Mesenchymal stem cell (in vitro differentiated cells and primary cell): ENCODE data around the gene UNG.

Experiments used
- DNase-seq: peaks from one replicate; pipeline ENCODE4 v3.0.0-alpha.2; 2013
- H2AFZ ChIP-seq: one replicate; pipeline ENCODE4 v1.6.1; 2013; ENCODE audit warnings: low read depth, mild to moderate bottlenecking, control low read depth, inconsistent platforms, low read length, moderate library complexity
- H2AK5ac ChIP-seq: 2 replicates; pipeline ENCODE4 v1.6.1; 2013; ENCODE audit warnings: low read length, moderate library complexity, mild to moderate bottlenecking, inconsistent platforms; ENCODE audit not compliant: severe bottlenecking
- H2BK120ac ChIP-seq: one replicate; pipeline ENCODE4 v1.6.1; 2013; ENCODE audit warnings: low read depth, mild to moderate bottlenecking, inconsistent platforms, low read length, moderate library complexity
- H2BK12ac ChIP-seq, 2 experiments: one replicate each; pipeline ENCODE4 v1.6.1; 2013; ENCODE audit warnings: inconsistent platforms in 2 of 2, low read length in 2 of 2, mild to moderate bottlenecking in 2 of 2, moderate library complexity in 2 of 2, control low read depth in 1 of 2
- H2BK15ac ChIP-seq: one replicate; pipeline ENCODE4 v1.6.1; 2013; ENCODE audit warnings: mild to moderate bottlenecking, low read depth, inconsistent platforms; ENCODE audit not compliant: poor library complexity, severe bottlenecking
- H2BK5ac ChIP-seq: 2 replicates; pipeline ENCODE4 v1.6.1; 2013; ENCODE audit warnings: low read depth, mild to moderate bottlenecking, low read length, control low read depth, inconsistent platforms; ENCODE audit not compliant: poor library complexity, severe bottlenecking
- H3K14ac ChIP-seq, 2 experiments: one replicate each; pipeline ENCODE4 v1.6.1; 2013; ENCODE audit warnings: inconsistent platforms in 2 of 2, low read length in 2 of 2, control low read depth in 1 of 2, mild to moderate bottlenecking in 1 of 2, moderate library complexity in 1 of 2
- H3K18ac ChIP-seq, 2 experiments: one replicate each; pipeline ENCODE4 v1.6.1; 2013; ENCODE audit warnings: inconsistent platforms in 2 of 2, low read length in 2 of 2, control low read depth in 1 of 2, low read depth in 1 of 2, mild to moderate bottlenecking in 1 of 2
- H3K23ac ChIP-seq, 2 experiments: one replicate each; pipeline ENCODE4 v1.6.1; 2013; ENCODE audit warnings: inconsistent platforms in 2 of 2, low read length in 2 of 2, mild to moderate bottlenecking in 2 of 2, moderate library complexity in 2 of 2, control low read depth in 1 of 2
- H3K27ac ChIP-seq: 2 replicates; pipeline ENCODE4 v1.5.1; 2013; ENCODE audit warnings: mild to moderate bottlenecking, moderate library complexity, low read length, control low read depth, inconsistent platforms; ENCODE audit not compliant: poor library complexity, severe bottlenecking
- H3K27me3 ChIP-seq, 2 experiments: 2 replicates each; pipeline versions ENCODE4 v1.6.1 to v1.7.0; 2013; ENCODE audit warnings: low read length in 2 of 2, mild to moderate bottlenecking in 2 of 2, moderate library complexity in 2 of 2, control low read depth in 1 of 2, inconsistent platforms in 1 of 2; ENCODE audit not compliant: control insufficient read depth in 1 of 2, insufficient read depth in 1 of 2
- H3K36me3 ChIP-seq, 2 experiments: 2 replicates each; pipeline versions ENCODE4 v1.6.1 to v1.7.0; 2013; ENCODE audit warnings: low read length in 2 of 2, control low read depth in 1 of 2, inconsistent platforms in 1 of 2, low read depth in 1 of 2, mild to moderate bottlenecking in 1 of 2; ENCODE audit not compliant: insufficient read depth in 2 of 2, control insufficient read depth in 1 of 2
- H3K4ac ChIP-seq, 2 experiments: one replicate each; pipeline ENCODE4 v1.6.1; 2013; ENCODE audit warnings: inconsistent platforms in 2 of 2, low read length in 2 of 2, mild to moderate bottlenecking in 2 of 2, moderate library complexity in 2 of 2, control low read depth in 1 of 2, low read depth in 1 of 2
- H3K4me1 ChIP-seq: 2 replicates; pipeline ENCODE4 v1.6.1; 2013; ENCODE audit warnings: low read depth, low read length, control low read depth; ENCODE audit not compliant: control insufficient read depth, insufficient read depth
- H3K4me2 ChIP-seq: 2 replicates; pipeline ENCODE4 v1.6.1; 2013; ENCODE audit warnings: low read length, mild to moderate bottlenecking, inconsistent platforms; ENCODE audit not compliant: poor library complexity, severe bottlenecking
- H3K4me3 ChIP-seq, 2 experiments: 2 replicates each; pipeline versions ENCODE4 v1.5.1 to v1.7.0; 2013; ENCODE audit warnings: low read length in 2 of 2, mild to moderate bottlenecking in 2 of 2, control low read depth in 1 of 2, low read depth in 1 of 2; ENCODE audit not compliant: insufficient read depth in 1 of 2
- H3K79me1 ChIP-seq: replicated peaks from 2 replicates; pipeline ENCODE4 v1.6.1; 2013; ENCODE audit warnings: mild to moderate bottlenecking, control low read depth, low read length, inconsistent platforms; ENCODE audit not compliant: poor library complexity, severe bottlenecking
- H3K9ac ChIP-seq: 2 replicates; pipeline ENCODE4 v1.7.0; 2013; ENCODE audit warnings: mild to moderate bottlenecking, low read length, moderate library complexity
- H3K9me3 ChIP-seq: 2 replicates; pipeline ENCODE4 v1.7.0; 2013; ENCODE audit warnings: mild to moderate bottlenecking, low read length; ENCODE audit not compliant: control insufficient read depth
- H4K8ac ChIP-seq: one replicate; pipeline ENCODE4 v1.6.1; 2013; ENCODE audit warnings: inconsistent platforms, mild to moderate bottlenecking, low read length, moderate library complexity
- H4K91ac ChIP-seq: one replicate; pipeline ENCODE4 v1.6.1; 2013; ENCODE audit warnings: mild to moderate bottlenecking, low read length, inconsistent platforms
- WGBS: methylation state at CpG from one replicate; pipeline ENCODE4 v1.1.7; 2013; ENCODE audit warnings: mixed read lengths; 5-methylcytosine and 5-hydroxymethylcytosine counted together

UNG gene

GRCh38 chr12:109131154-109132050 is 34.0 kb downstream of the UNG start:
- H3K9me3 ChIP-seq: peaks cover 5% of the 10 kb centered on the region
- DNase-seq: no peak
- no peak overlapping the region for H2BK12ac ChIP-seq
- H3K9ac ChIP-seq: no peak overlapping the region
- no peak overlapping the region for H3K27ac ChIP-seq
- no peak overlapping the region for H2BK120ac ChIP-seq
- no peak overlapping the region for H4K91ac ChIP-seq
- no peaks in the 10 kb centered on the region for H3K4me1 ChIP-seq
- H2AFZ ChIP-seq: no peak overlapping the region
- no peaks in the 10 kb centered on the region for H3K36me3 ChIP-seq
- no peak overlapping the region for H3K18ac ChIP-seq
- H4K8ac ChIP-seq: no peak overlapping the region
- H3K4ac ChIP-seq: no peak overlapping the region
- no peak overlapping the region for H3K23ac ChIP-seq
- 78% methylated on average over 24 of the region's 24 CpGs for WGBS
- H2AK5ac ChIP-seq: no peak overlapping the region
- no peak overlapping the region for H2BK15ac ChIP-seq
- H3K14ac ChIP-seq: no peak overlapping the region
- no peaks in the 10 kb centered on the region for H3K79me1 ChIP-seq
- no peak overlapping the region for H3K4me3 ChIP-seq
- no peak overlapping the region for H2BK5ac ChIP-seq
- H3K27me3 ChIP-seq: peaks cover 2 to 12% of the 10 kb centered on the region in 2 experiments
- no peak overlapping the region for H3K4me2 ChIP-seq

GRCh38 chr12:109134186-109134917 is 37.0 kb downstream of the UNG start:
- H2BK5ac ChIP-seq: no peak overlapping the region
- peaks cover 5% of the 10 kb centered on the region for H3K9me3 ChIP-seq
- H2AK5ac ChIP-seq: no peak overlapping the region
- H3K27me3 ChIP-seq: peaks cover 2 to 12% of the 10 kb centered on the region in 2 experiments
- no peak overlapping the region for H3K4me2 ChIP-seq
- H3K14ac ChIP-seq: no peak overlapping the region
- no peaks in the 10 kb centered on the region for H3K36me3 ChIP-seq
- no peaks in the 10 kb centered on the region for H3K79me1 ChIP-seq
- H3K4ac ChIP-seq: no peak overlapping the region
- H3K4me1 ChIP-seq: no peaks in the 10 kb centered on the region
- no peak overlapping the region for H3K18ac ChIP-seq
- H4K91ac ChIP-seq: no peak overlapping the region
- no peak overlapping the region for H2BK12ac ChIP-seq
- H4K8ac ChIP-seq: no peak overlapping the region
- WGBS: 66% methylated on average over 6 of the region's 6 CpGs
- H2BK15ac ChIP-seq: no peak overlapping the region
- no peak overlapping the region for H3K23ac ChIP-seq
- no peak overlapping the region for H3K9ac ChIP-seq
- H3K27ac ChIP-seq: no peak overlapping the region
- no peak overlapping the region for H2AFZ ChIP-seq
- DNase-seq: no peak
- no peak overlapping the region for H3K4me3 ChIP-seq
- H2BK120ac ChIP-seq: no peak overlapping the region

GRCh38 chr12:109137055-109137454 is 39.7 kb downstream of the UNG start:
- Histone ChIP-seq H2BK12ac (no peak overlapping the region), H4K91ac (no peak overlapping the region), H3K9me3 (peaks cover 5% of the 10 kb centered on the region), H3K27ac (no peak overlapping the region), H3K4me1 (no peaks in the 10 kb centered on the region), H3K4me2 (no peak overlapping the region), H2BK5ac (no peak overlapping the region), H2AFZ (no peak overlapping the region), H3K4ac (no peak overlapping the region), H3K14ac (no peak overlapping the region), H3K4me3 (no peak overlapping the region), H4K8ac (no peak overlapping the region), H3K9ac (no peak overlapping the region), H2BK15ac (no peak overlapping the region), H3K36me3 (no peaks in the 10 kb centered on the region), H3K79me1 (no peaks in the 10 kb centered on the region), H3K27me3 (no peaks in the 10 kb centered on the region), H3K23ac (no peak overlapping the region), H2BK120ac (no peak overlapping the region), H3K18ac (no peak overlapping the region), H2AK5ac (no peak overlapping the region)
- 94% methylated on average over 2 of the region's 2 CpGs for WGBS
- DNase-seq: no peak

GRCh38 chr12:109139360-109139759 is 42.0 kb downstream of the UNG start:
- WGBS: 82% methylated on average over 9 of the region's 9 CpGs
- Histone ChIP-seq H3K9ac (no peak overlapping the region), H4K91ac (no peak overlapping the region), H3K36me3 (no peaks in the 10 kb centered on the region), H3K4me2 (no peak overlapping the region), H2BK12ac (no peak overlapping the region), H3K4ac (no peak overlapping the region), H3K4me1 (no peaks in the 10 kb centered on the region), H2AFZ (no peak overlapping the region), H3K79me1 (no peaks in the 10 kb centered on the region), H3K14ac (no peak overlapping the region), H4K8ac (no peak overlapping the region), H3K18ac (no peak overlapping the region), H3K23ac (no peak overlapping the region), H3K27ac (no peak overlapping the region), H2AK5ac (no peak overlapping the region), H3K9me3 (peaks cover 5% of the 10 kb centered on the region), H2BK120ac (no peak overlapping the region), H3K4me3 (no peak overlapping the region), H2BK15ac (no peak overlapping the region), H3K27me3 (no peaks in the 10 kb centered on the region), H2BK5ac (no peak overlapping the region)
- DNase-seq: no peak
